ENCODE results near the gene SURF1.

- TF ChIP-seq, protein P1, sequence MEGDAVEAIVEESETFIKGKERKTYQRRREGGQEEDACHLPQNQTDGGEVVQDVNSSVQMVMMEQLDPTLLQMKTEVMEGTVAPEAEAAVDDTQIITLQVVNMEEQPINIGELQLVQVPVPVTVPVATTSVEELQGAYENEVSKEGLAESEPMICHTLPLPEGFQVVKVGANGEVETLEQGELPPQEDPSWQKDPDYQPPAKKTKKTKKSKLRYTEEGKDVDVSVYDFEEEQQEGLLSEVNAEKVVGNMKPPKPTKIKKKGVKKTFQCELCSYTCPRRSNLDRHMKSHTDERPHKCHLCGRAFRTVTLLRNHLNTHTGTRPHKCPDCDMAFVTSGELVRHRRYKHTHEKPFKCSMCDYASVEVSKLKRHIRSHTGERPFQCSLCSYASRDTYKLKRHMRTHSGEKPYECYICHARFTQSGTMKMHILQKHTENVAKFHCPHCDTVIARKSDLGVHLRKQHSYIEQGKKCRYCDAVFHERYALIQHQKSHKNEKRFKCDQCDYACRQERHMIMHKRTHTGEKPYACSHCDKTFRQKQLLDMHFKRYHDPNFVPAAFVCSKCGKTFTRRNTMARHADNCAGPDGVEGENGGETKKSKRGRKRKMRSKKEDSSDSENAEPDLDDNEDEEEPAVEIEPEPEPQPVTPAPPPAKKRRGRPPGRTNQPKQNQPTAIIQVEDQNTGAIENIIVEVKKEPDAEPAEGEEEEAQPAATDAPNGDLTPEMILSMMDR (conservative IDR thresholded peaks at IDR 0.05 in 1 of 2, IDR thresholded peaks at IDR 0.05 in 1 of 2; ENCODE audit: extremely low read depth in 1 of 2, insufficient read depth in 1 of 2, low read depth in 1 of 2, low read length in 2 of 2) = no peak
- no peak for TF ChIP-seq EZH2 (IDR thresholded peaks at IDR 0.05; ENCODE audit: borderline replicate concordance, low read length)
Observed at GRCh38 chr9:133335924-133336811, 20.1 kb downstream of the SURF1 start, which contains the start of gene SURF6.
